B cell (primary cell): ENCODE results near the gene ADGRA3. TPM values are rescaled to one million over a fixed set of nuclear protein-coding genes. Genes with fewer than 3 reads are reported as not detected.

Experiments used
- ATAC-seq: fragments of 200-7000 bp; cut with Tn5 transposase; one replicate; pipeline ENCODE4 v1.10.0; 2021; ENCODE audit warnings: low read depth, mild to moderate bottlenecking, moderate number of reproducible peaks, moderate library complexity
- CTCF ChIA-PET: fragments of 350-600 bp; sonication (Branson Sonifier 250); formaldehyde crosslinking; loops from one replicate; lab custom pipeline; 2021; ENCODE audit warnings: antibody characterized with exemption, inconsistent platforms; lab: Charles Lee
- POLR2A ChIA-PET: fragments of 350-600 bp; sonication (Branson Sonifier 250); formaldehyde crosslinking; loops from one replicate; lab custom pipeline; 2021; ENCODE audit warnings: antibody characterized with exemption; lab: Charles Lee
- DNase-seq: peaks from one replicate; pipeline ENCODE4 v3.0.0; 2013
- H2AFZ ChIP-seq: 2 replicates; pipeline ENCODE4 v1.6.1; 2012; ENCODE audit warnings: mild to moderate bottlenecking, low read depth, low read length; ENCODE audit not compliant: insufficient read depth, poor library complexity, severe bottlenecking
- H3K27ac ChIP-seq, 2 donors: 1 replicate in 1 of 2; 2 replicates in 1 of 2; pipeline ENCODE4 v1.5.1; 2012 to 2013; ENCODE audit warnings: low read length in 2 of 2, mild to moderate bottlenecking in 2 of 2, moderate library complexity in 1 of 2
- H3K27me3 ChIP-seq, 4 experiments: fragments of 200-600 bp in 1 of 4; sonication (generic) in 1 of 4; replicated peaks in 1 of 4; 1 replicate in 2 of 4; 2 replicates in 2 of 4; pipeline versions ENCODE4 v1.6.1 to v1.7.0; 2013 to 2016; ENCODE audit warnings: low read length in 3 of 4, mild to moderate bottlenecking in 2 of 4, mixed read lengths in 1 of 4, moderate library complexity in 1 of 4; ENCODE audit not compliant: insufficient read depth in 4 of 4, control insufficient read depth in 3 of 4; ENCODE audit errors: control extremely low read depth in 1 of 4
- H3K36me3 ChIP-seq, 2 experiments: replicated peaks in 1 of 2; 1 replicate in 1 of 2; 2 replicates in 1 of 2; pipeline versions ENCODE4 v1.6.1 to v1.7.1; 2013; ENCODE audit warnings: low read length in 1 of 2; ENCODE audit not compliant: insufficient read depth in 2 of 2, control insufficient read depth in 1 of 2; ENCODE audit errors: control extremely low read depth in 1 of 2, extremely low read depth in 1 of 2
- H3K4me1 ChIP-seq, 2 donors: fragments of 200-600 bp in 1 of 2; sonication (generic) in 1 of 2; 1 replicate in 1 of 2; 2 replicates in 1 of 2; pipeline versions ENCODE4 v1.5.1 to v1.6.1; 2013 to 2017; ENCODE audit warnings: low read length in 2 of 2; ENCODE audit not compliant: control insufficient read depth in 2 of 2, insufficient read depth in 2 of 2
- H3K4me2 ChIP-seq: replicated peaks from 2 replicates; pipeline ENCODE3; 2012; ENCODE audit warnings: mild to moderate bottlenecking, low read depth, low read length; ENCODE audit not compliant: poor library complexity, severe bottlenecking
- H3K4me3 ChIP-seq, 5 experiments: fragments of 200-600 bp in 1 of 5; sonication (generic) in 1 of 5; 1 replicate in 3 of 5; 2 replicates in 2 of 5; pipeline versions ENCODE4 v1.5.1 to v1.7.0; 2011 to 2016; ENCODE audit warnings: low read length in 4 of 5, mild to moderate bottlenecking in 4 of 5, low read depth in 2 of 5, control low read depth in 1 of 5, moderate library complexity in 1 of 5; ENCODE audit not compliant: insufficient read depth in 1 of 5; ENCODE audit errors: control extremely low read depth in 1 of 5, extremely low read depth in 1 of 5
- H3K79me2 ChIP-seq: fragments of 200-600 bp; sonication (generic); one replicate; pipeline ENCODE4 v1.6.0; 2016; ENCODE audit warnings: low read length; ENCODE audit not compliant: control insufficient read depth, insufficient read depth
- H3K9ac ChIP-seq: fragments of 200-600 bp; sonication (generic); 2 replicates; pipeline ENCODE4 v1.6.1; 2017; ENCODE audit warnings: mild to moderate bottlenecking, low read length, moderate library complexity
- H3K9me3 ChIP-seq, 3 donors: one replicate each; pipeline versions ENCODE4 v1.6.1 to v1.7.1; 2013; ENCODE audit warnings: low read length in 2 of 3; ENCODE audit not compliant: control insufficient read depth in 2 of 3, insufficient read depth in 1 of 3; ENCODE audit errors: control extremely low read depth in 1 of 3
- H4K20me1 ChIP-seq: 2 replicates; pipeline ENCODE4 v1.6.0; 2012; ENCODE audit warnings: mild to moderate bottlenecking, low read length; ENCODE audit not compliant: insufficient read depth, control insufficient read depth, poor library complexity, severe bottlenecking
- H3K27ac Mint-ChIP-seq: one replicate; pipeline ENCODE4 v1.8.0; 2021; ENCODE audit warnings: mixed read lengths
- H3K27me3 Mint-ChIP-seq: one replicate; pipeline ENCODE4 v1.8.0; 2021; ENCODE audit warnings: mixed read lengths
- H3K4me1 Mint-ChIP-seq: one replicate; pipeline ENCODE4 v1.8.0; 2021; ENCODE audit warnings: mixed read lengths
- H3K4me3 Mint-ChIP-seq: one replicate; pipeline ENCODE4 v1.8.0; 2021; ENCODE audit warnings: mixed read lengths
- H3K9me3 Mint-ChIP-seq: one replicate; pipeline ENCODE4 v1.8.0; 2022; ENCODE audit warnings: mixed read lengths; ENCODE audit not compliant: insufficient read depth
- EZH2 ChIP-seq: IDR thresholded peaks from 2 replicates; pipeline ENCODE4 v1.6.1; 2012; ENCODE audit warnings: borderline replicate concordance, low read depth, mild to moderate bottlenecking, moderate library complexity, low read length; ENCODE audit not compliant: insufficient read depth, poor library complexity, severe bottlenecking
- WGBS: methylation state at CpG from one replicate; pipeline ENCODE4 v1.1.5; 2013; ENCODE audit warnings: missing lambda C conversion rate; ENCODE audit not compliant: insufficient coverage; 5-methylcytosine and 5-hydroxymethylcytosine counted together
- intact Hi-C: fragments of 100-400 bp; cut with micrococcal nuclease; formaldehyde crosslinking; loops from one replicate; pipeline ENCODE4 v1.10.0; 2022
- polyA plus RNA-seq: library from polyadenylated mRNA; depleted of rRNA; stranded (reverse); fragments of >200 nt; gene quantifications from 2 replicates; pipeline ENCODE4 v1.2.3, GENCODE V29; 2012
- total RNA-seq, 2 donors: library from RNA; stranded (reverse); fragments of 120-200 nt in 1 of 2; gene quantifications; 1 replicate in 1 of 2; 2 replicates in 1 of 2; pipeline versions ENCODE4 v1.2.3 to v1.2.4, GENCODE V29; 2013 to 2022
- TF ChIP-seq, protein P1 (sequence below): fragments of 200-600 bp; IDR thresholded peaks from one replicate; pipeline ENCODE4 v1.8.0; 2022; ENCODE audit warnings: antibody characterized with exemption, mild to moderate bottlenecking

Gene ADGRA3
- total and polyA plus RNA-seq, 2 donors (not counting 1 experiment from before 2014, with no cell fraction given) = 0.25 TPM; not detected in 1

DNA sequence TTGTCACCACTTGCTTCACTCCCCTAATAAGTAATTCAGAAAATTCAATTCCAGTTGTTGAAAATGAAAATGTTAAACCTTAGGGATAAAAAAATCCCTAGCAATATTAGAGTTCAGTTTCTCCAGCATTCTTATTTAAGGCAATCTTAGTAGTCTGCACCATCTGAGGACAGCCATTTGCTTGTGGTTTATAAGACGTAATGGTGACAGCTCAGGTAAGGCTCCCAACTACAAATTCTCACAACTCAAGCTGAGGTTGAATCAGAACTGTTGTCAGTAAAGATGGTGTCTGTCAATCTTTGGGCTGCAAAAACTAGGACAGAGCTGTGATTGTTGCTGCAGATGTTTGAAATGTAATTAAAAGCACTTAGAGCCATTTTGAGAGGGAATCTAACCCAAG is 16.3 kb upstream of the ADGRA3 start:
- Histone ChIP-seq H3K4me2 (no peak overlapping the region), H3K79me2 (no peaks in the 10 kb centered on the region), H2AFZ (no peak overlapping the region), H4K20me1 (no peaks in the 10 kb centered on the region), H3K27ac (no peak overlapping the region), H3K4me3 (no peak overlapping the region), H3K9ac (no peak overlapping the region), H3K4me1 (no peaks in the 10 kb centered on the region), H3K27me3 (no peaks in the 10 kb centered on the region), H3K9me3 (peaks cover 0 to 6% (median 3%) of the 10 kb centered on the region in 3 donors), H3K36me3 (no peaks in the 10 kb centered on the region)
- Mint-ChIP-seq H3K4me3 (no peak overlapping the region), H3K27ac (no peak overlapping the region), H3K9me3 (peaks cover 17% of the 10 kb centered on the region), H3K4me1 (no peaks in the 10 kb centered on the region), H3K27me3 (no peaks in the 10 kb centered on the region)
- no CpG with 5 or more reads among the region's 1 CpG for WGBS
- no peak for ATAC-seq
- ChIA-PET CTCF (no interaction called here), POLR2A (no interaction called here)
- intact Hi-C loops = no loop called here
- no peak for DNase-seq
- no peak for TF ChIP-seq EZH2
- TF ChIP-seq, protein P1, sequence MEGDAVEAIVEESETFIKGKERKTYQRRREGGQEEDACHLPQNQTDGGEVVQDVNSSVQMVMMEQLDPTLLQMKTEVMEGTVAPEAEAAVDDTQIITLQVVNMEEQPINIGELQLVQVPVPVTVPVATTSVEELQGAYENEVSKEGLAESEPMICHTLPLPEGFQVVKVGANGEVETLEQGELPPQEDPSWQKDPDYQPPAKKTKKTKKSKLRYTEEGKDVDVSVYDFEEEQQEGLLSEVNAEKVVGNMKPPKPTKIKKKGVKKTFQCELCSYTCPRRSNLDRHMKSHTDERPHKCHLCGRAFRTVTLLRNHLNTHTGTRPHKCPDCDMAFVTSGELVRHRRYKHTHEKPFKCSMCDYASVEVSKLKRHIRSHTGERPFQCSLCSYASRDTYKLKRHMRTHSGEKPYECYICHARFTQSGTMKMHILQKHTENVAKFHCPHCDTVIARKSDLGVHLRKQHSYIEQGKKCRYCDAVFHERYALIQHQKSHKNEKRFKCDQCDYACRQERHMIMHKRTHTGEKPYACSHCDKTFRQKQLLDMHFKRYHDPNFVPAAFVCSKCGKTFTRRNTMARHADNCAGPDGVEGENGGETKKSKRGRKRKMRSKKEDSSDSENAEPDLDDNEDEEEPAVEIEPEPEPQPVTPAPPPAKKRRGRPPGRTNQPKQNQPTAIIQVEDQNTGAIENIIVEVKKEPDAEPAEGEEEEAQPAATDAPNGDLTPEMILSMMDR = no peak

DNA sequence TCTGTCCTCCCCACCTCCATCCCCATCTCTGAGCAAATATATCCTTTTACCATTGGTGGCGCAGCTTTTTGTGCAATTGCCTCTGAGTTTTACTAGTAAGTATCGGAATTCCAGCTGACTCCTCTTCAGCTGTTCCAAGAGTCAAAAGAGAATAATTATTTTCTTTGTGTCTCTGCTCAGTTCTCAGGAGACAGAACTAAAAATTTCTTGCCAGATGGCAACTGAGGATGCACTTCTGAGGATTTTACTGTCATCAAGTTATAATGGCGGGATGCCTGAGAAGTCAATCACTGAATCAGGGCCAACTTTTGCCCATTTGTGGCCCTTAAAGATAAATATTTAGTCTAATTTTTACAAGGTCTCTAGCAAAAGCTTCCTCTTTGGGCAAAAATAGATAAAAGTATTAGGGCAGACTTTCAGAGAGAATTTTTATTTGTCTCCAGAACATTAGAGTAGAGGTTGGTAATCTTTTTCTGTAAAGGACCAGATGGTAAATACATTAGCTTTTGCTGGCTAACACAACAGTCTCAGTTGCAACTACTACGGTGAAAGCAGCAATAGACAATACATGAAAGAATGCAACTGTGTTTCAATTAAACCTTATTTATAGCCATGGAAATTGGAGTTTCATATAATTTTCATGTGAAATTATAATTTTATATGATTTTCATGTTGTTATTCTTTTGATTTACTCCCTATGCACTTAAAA is 15.6 kb upstream of the ADGRA3 start:
- ChIA-PET CTCF (no interaction called here), POLR2A (no interaction called here)
- WGBS = 86% methylated on average over 1 of the region's 4 CpGs
- no peak for DNase-seq
- Histone ChIP-seq H3K9me3 (peaks cover 0 to 6% (median 3%) of the 10 kb centered on the region in 3 donors), H3K4me3 (no peak overlapping the region), H2AFZ (no peak overlapping the region), H3K27ac (no peak overlapping the region), H3K9ac (no peak overlapping the region), H3K27me3 (no peaks in the 10 kb centered on the region), H4K20me1 (no peaks in the 10 kb centered on the region), H3K79me2 (no peaks in the 10 kb centered on the region), H3K4me2 (no peak overlapping the region), H3K4me1 (no peaks in the 10 kb centered on the region), H3K36me3 (no peaks in the 10 kb centered on the region)
- H3K27ac Mint-ChIP-seq = no peak overlapping the region
- peaks cover 16% of the 10 kb centered on the region for H3K9me3 Mint-ChIP-seq
- no peaks in the 10 kb centered on the region for H3K27me3 Mint-ChIP-seq
- intact Hi-C loops = no loop called here
- no peak for ATAC-seq
- H3K4me3 Mint-ChIP-seq = no peak overlapping the region
- TF ChIP-seq, protein P1 = no peak
- no peak for TF ChIP-seq EZH2
- H3K4me1 Mint-ChIP-seq = no peaks in the 10 kb centered on the region
